T-helper 1 cell treated with Interleukin-12 subunit alpha and Interleukin-12 subunit beta and Interleukin-4 antibody, amounts not matched to agents 30 μg/mL and 1 μg/mL, for 36 hours (primary cell): Measurements from ENCODE around the gene CHRNB1.

Source experiments
- H3K27ac Mint-ChIP-seq: one replicate; pipeline ENCODE4 v1.8.0; 2021; ENCODE audit warnings: mild to moderate bottlenecking, mixed read lengths
- H3K27me3 Mint-ChIP-seq: one replicate; pipeline ENCODE4 v1.8.0; 2021; ENCODE audit warnings: low read depth, mixed read lengths
- H3K36me3 Mint-ChIP-seq: one replicate; pipeline ENCODE4 v1.8.0; 2021; ENCODE audit warnings: low read depth, mixed read lengths
- H3K4me1 Mint-ChIP-seq: one replicate; pipeline ENCODE4 v1.8.0; 2021; ENCODE audit warnings: low read depth, mixed read lengths
- H3K4me3 Mint-ChIP-seq: one replicate; pipeline ENCODE4 v1.8.0; 2021; ENCODE audit warnings: mild to moderate bottlenecking, moderate library complexity, mixed read lengths
- H3K9me3 Mint-ChIP-seq: one replicate; pipeline ENCODE4 v1.8.0; 2021; ENCODE audit warnings: mixed read lengths

Gene CHRNB1

GRCh38 chr17:7425756-7426155, 19.1 kb upstream of the CHRNB1 start:
- no peaks in the 10 kb centered on the region for H3K4me1 Mint-ChIP-seq
- no peaks in the 10 kb centered on the region for H3K9me3 Mint-ChIP-seq
- no peak overlapping the region for H3K27ac Mint-ChIP-seq
- H3K36me3 Mint-ChIP-seq, result no peaks in the 10 kb centered on the region
- H3K27me3 Mint-ChIP-seq, result no peaks in the 10 kb centered on the region
- H3K4me3 Mint-ChIP-seq, result no peak overlapping the region

- no peak overlapping the region for H3K27ac Mint-ChIP-seq
- H3K9me3 Mint-ChIP-seq, result no peaks in the 10 kb centered on the region
- no peaks in the 10 kb centered on the region for H3K36me3 Mint-ChIP-seq
- H3K27me3 Mint-ChIP-seq, result no peaks in the 10 kb centered on the region
- no peak overlapping the region for H3K4me3 Mint-ChIP-seq
- no peaks in the 10 kb centered on the region for H3K4me1 Mint-ChIP-seq
Measured at GRCh38 chr17:7426203-7426863, 18.5 kb upstream of the CHRNB1 start.

- H3K4me3 Mint-ChIP-seq, result no peak overlapping the region
- H3K27ac Mint-ChIP-seq, result no peak overlapping the region
- no peaks in the 10 kb centered on the region for H3K36me3 Mint-ChIP-seq
- no peaks in the 10 kb centered on the region for H3K9me3 Mint-ChIP-seq
- no peaks in the 10 kb centered on the region for H3K4me1 Mint-ChIP-seq
- H3K27me3 Mint-ChIP-seq, result no peaks in the 10 kb centered on the region
Measured at GRCh38 chr17:7426896-7427489, 17.9 kb upstream of the CHRNB1 start.

- Mint-ChIP-seq H3K27ac (no peak overlapping the region), H3K4me1 (no peaks in the 10 kb centered on the region), H3K9me3 (no peaks in the 10 kb centered on the region), H3K36me3 (no peaks in the 10 kb centered on the region), H3K4me3 (no peak overlapping the region), H3K27me3 (no peaks in the 10 kb centered on the region)
Measured at GRCh38 chr17:7427549-7427948, 17.3 kb upstream of the CHRNB1 start.

- no peaks in the 10 kb centered on the region for H3K4me1 Mint-ChIP-seq
- H3K27me3 Mint-ChIP-seq, result no peaks in the 10 kb centered on the region
- H3K36me3 Mint-ChIP-seq, result no peaks in the 10 kb centered on the region
- no peaks in the 10 kb centered on the region for H3K9me3 Mint-ChIP-seq
- no peak within 1 kb of the TSS for H3K4me3 Mint-ChIP-seq
- no peak within 1 kb of the TSS for H3K27ac Mint-ChIP-seq
Measured at GRCh38 chr17:7428557-7428956, 16.3 kb upstream of the CHRNB1 start, which contains the start of gene SPEM3. TSS of gene SPEM3 (plus strand) at chr17:7428857. CDS start at chr17:7428903, 46 bp downstream.

GRCh38 chr17:7429722-7430121, 15.1 kb upstream of the CHRNB1 start:
- no peaks in the 10 kb centered on the region for H3K27me3 Mint-ChIP-seq
- no peak overlapping the region for H3K27ac Mint-ChIP-seq
- H3K4me3 Mint-ChIP-seq, result no peak overlapping the region
- no peaks in the 10 kb centered on the region for H3K4me1 Mint-ChIP-seq
- H3K9me3 Mint-ChIP-seq, result no peaks in the 10 kb centered on the region
- H3K36me3 Mint-ChIP-seq, result no peaks in the 10 kb centered on the region

GRCh38 chr17:7431231-7431630, 13.6 kb upstream of the CHRNB1 start:
- no peaks in the 10 kb centered on the region for H3K36me3 Mint-ChIP-seq
- no peak overlapping the region for H3K4me3 Mint-ChIP-seq
- no peaks in the 10 kb centered on the region for H3K27me3 Mint-ChIP-seq
- peak overlapping the region; percentile 50 for H3K27ac Mint-ChIP-seq
- peaks cover 10% of the 10 kb centered on the region for H3K4me1 Mint-ChIP-seq
- H3K9me3 Mint-ChIP-seq, result no peaks in the 10 kb centered on the region

GRCh38 chr17:7432296-7432695, 12.6 kb upstream of the CHRNB1 start:
- no peak overlapping the region for H3K4me3 Mint-ChIP-seq
- H3K4me1 Mint-ChIP-seq, result peaks cover 13% of the 10 kb centered on the region
- H3K27ac Mint-ChIP-seq, result peak overlapping the region; percentile 55
- H3K27me3 Mint-ChIP-seq, result no peaks in the 10 kb centered on the region
- no peaks in the 10 kb centered on the region for H3K36me3 Mint-ChIP-seq
- no peaks in the 10 kb centered on the region for H3K9me3 Mint-ChIP-seq

- Mint-ChIP-seq H3K4me3 (peak overlapping the region; percentile 92), H3K36me3 (peaks cover 8% of the 10 kb centered on the region), H3K27ac (peak overlapping the region; percentile 97), H3K4me1 (peaks cover 34% of the 10 kb centered on the region), H3K9me3 (no peaks in the 10 kb centered on the region), H3K27me3 (peaks cover 8% of the 10 kb centered on the region)
Measured at GRCh38 chr17:7435676-7436555, 8.9 kb upstream of the CHRNB1 start.

GRCh38 chr17:7436556-7437368, 8.1 kb upstream of the CHRNB1 start:
- peak overlapping the region; percentile 92 for H3K4me3 Mint-ChIP-seq
- peak overlapping the region; percentile 97 for H3K27ac Mint-ChIP-seq
- peaks cover 8% of the 10 kb centered on the region for H3K27me3 Mint-ChIP-seq
- peaks cover 8% of the 10 kb centered on the region for H3K36me3 Mint-ChIP-seq
- no peaks in the 10 kb centered on the region for H3K9me3 Mint-ChIP-seq
- H3K4me1 Mint-ChIP-seq, result peaks cover 37% of the 10 kb centered on the region

GRCh38 chr17:7437369-7437863, 7.4 kb upstream of the CHRNB1 start:
- Mint-ChIP-seq H3K9me3 (no peaks in the 10 kb centered on the region), H3K4me1 (peaks cover 37% of the 10 kb centered on the region), H3K27me3 (peaks cover 10% of the 10 kb centered on the region), H3K4me3 (peak overlapping the region; percentile 88), H3K27ac (peak overlapping the region; percentile 93), H3K36me3 (peaks cover 9% of the 10 kb centered on the region)

- peaks cover 11% of the 10 kb centered on the region for H3K36me3 Mint-ChIP-seq
- peak overlapping the region; percentile 88 for H3K4me3 Mint-ChIP-seq
- peaks cover 37% of the 10 kb centered on the region for H3K4me1 Mint-ChIP-seq
- H3K27me3 Mint-ChIP-seq, result peaks cover 12% of the 10 kb centered on the region
- peak overlapping the region; percentile 93 for H3K27ac Mint-ChIP-seq
- no peaks in the 10 kb centered on the region for H3K9me3 Mint-ChIP-seq
Measured at GRCh38 chr17:7437950-7438614, 6.8 kb upstream of the CHRNB1 start.

GRCh38 chr17:7438656-7439460, 6.0 kb upstream of the CHRNB1 start:
- H3K27me3 Mint-ChIP-seq, result peaks cover 13% of the 10 kb centered on the region
- no peaks in the 10 kb centered on the region for H3K9me3 Mint-ChIP-seq
- peaks cover 18% of the 10 kb centered on the region for H3K36me3 Mint-ChIP-seq
- peak overlapping the region; percentile 88 for H3K4me3 Mint-ChIP-seq
- H3K27ac Mint-ChIP-seq, result peak overlapping the region; percentile 83
- peaks cover 38% of the 10 kb centered on the region for H3K4me1 Mint-ChIP-seq
